ENCODE data around the gene REXO1. TPM values are rescaled to one million over a fixed set of nuclear protein-coding genes. Genes with fewer than 3 reads are reported as not detected.

REXO1 gene
- total RNA-seq, 3 donors from 2014 or later (not counting 1 experiment from before 2014, with no cell fraction given), result 90.7 to 91.7 (median 91.5) TPM

- no peaks in the 10 kb centered on the region for H3K9me3 ChIP-seq (ENCODE audit: control insufficient read depth, insufficient read depth, low read length)
- intact Hi-C loops (cut with micrococcal nuclease), result loop anchor here (5.0 kb wide), 1 partner anchor 36 kb away; no protein-coding TSS in a partner anchor
- WGBS (ENCODE audit: insufficient coverage), result 54% methylated on average over 23 of the region's 23 CpGs
- H3K4me1 ChIP-seq (ENCODE audit: control insufficient read depth, insufficient read depth, low read length), result peaks cover 67% of the 10 kb centered on the region
- Mint-ChIP-seq H3K36me3 (no peaks in the 10 kb centered on the region), H3K4me3 (peak overlapping the region; percentile 98), H3K27ac (peak overlapping the region; percentile 92), H3K27me3 (ENCODE audit: low read depth in 2 of 2) (no peaks in the 10 kb centered on the region), H3K9me3 (no peaks in the 10 kb centered on the region), H3K4me1 (peaks cover 16 to 38% of the 10 kb centered on the region in 2 donors)
- no peak overlapping the region for H3K4me3 ChIP-seq (ENCODE audit: low read length)
- no peak for ATAC-seq
- TF ChIP-seq, protein P1, sequence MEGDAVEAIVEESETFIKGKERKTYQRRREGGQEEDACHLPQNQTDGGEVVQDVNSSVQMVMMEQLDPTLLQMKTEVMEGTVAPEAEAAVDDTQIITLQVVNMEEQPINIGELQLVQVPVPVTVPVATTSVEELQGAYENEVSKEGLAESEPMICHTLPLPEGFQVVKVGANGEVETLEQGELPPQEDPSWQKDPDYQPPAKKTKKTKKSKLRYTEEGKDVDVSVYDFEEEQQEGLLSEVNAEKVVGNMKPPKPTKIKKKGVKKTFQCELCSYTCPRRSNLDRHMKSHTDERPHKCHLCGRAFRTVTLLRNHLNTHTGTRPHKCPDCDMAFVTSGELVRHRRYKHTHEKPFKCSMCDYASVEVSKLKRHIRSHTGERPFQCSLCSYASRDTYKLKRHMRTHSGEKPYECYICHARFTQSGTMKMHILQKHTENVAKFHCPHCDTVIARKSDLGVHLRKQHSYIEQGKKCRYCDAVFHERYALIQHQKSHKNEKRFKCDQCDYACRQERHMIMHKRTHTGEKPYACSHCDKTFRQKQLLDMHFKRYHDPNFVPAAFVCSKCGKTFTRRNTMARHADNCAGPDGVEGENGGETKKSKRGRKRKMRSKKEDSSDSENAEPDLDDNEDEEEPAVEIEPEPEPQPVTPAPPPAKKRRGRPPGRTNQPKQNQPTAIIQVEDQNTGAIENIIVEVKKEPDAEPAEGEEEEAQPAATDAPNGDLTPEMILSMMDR (IDR thresholded peaks at IDR 0.05), result no peak
- no peaks in the 10 kb centered on the region for H3K36me3 ChIP-seq (ENCODE audit: control insufficient read depth, insufficient read depth, low read length)
- no peak overlapping the region for H3K27ac ChIP-seq (ENCODE audit: low read length)
- H3K27me3 ChIP-seq (ENCODE audit: control insufficient read depth, insufficient read depth, low read length), result no peaks in the 10 kb centered on the region
- DNase-seq, result peak in 1 of 2 donors; percentile 26
Observed at GRCh38 chr19:1861599-1862031, 13.3 kb upstream of the REXO1 start.

GRCh38 chr19:1860821-1861598 is 12.7 kb upstream of the REXO1 start:
- Histone ChIP-seq H3K4me3 (ENCODE audit: low read length) (no peak overlapping the region), H3K27ac (ENCODE audit: low read length) (no peak overlapping the region), H3K4me1 (ENCODE audit: control insufficient read depth, insufficient read depth, low read length) (peaks cover 73% of the 10 kb centered on the region), H3K27me3 (ENCODE audit: control insufficient read depth, insufficient read depth, low read length) (no peaks in the 10 kb centered on the region), H3K36me3 (ENCODE audit: control insufficient read depth, insufficient read depth, low read length) (no peaks in the 10 kb centered on the region), H3K9me3 (ENCODE audit: control insufficient read depth, insufficient read depth, low read length) (no peaks in the 10 kb centered on the region)
- peak in 1 of 2 donors; percentile 26 for DNase-seq
- no peaks in the 10 kb centered on the region for H3K36me3 Mint-ChIP-seq
- TF ChIP-seq, protein P1 (IDR thresholded peaks at IDR 0.05), result no peak
- H3K4me1 Mint-ChIP-seq, result peaks cover 22 to 44% of the 10 kb centered on the region in 2 donors
- no peaks in the 10 kb centered on the region for H3K9me3 Mint-ChIP-seq
- ATAC-seq, result no peak
- no peaks in the 10 kb centered on the region for H3K27me3 Mint-ChIP-seq (ENCODE audit: low read depth in 2 of 2)
- intact Hi-C loops (cut with micrococcal nuclease), result loop anchor here (5.0 kb wide), 1 partner anchor 36 kb away; no protein-coding TSS in a partner anchor
- 74% methylated on average over 28 of the region's 28 CpGs for WGBS (ENCODE audit: insufficient coverage)
- peak overlapping the region; percentile 92 for H3K27ac Mint-ChIP-seq
- peak overlapping the region; percentile 98 for H3K4me3 Mint-ChIP-seq

DNA sequence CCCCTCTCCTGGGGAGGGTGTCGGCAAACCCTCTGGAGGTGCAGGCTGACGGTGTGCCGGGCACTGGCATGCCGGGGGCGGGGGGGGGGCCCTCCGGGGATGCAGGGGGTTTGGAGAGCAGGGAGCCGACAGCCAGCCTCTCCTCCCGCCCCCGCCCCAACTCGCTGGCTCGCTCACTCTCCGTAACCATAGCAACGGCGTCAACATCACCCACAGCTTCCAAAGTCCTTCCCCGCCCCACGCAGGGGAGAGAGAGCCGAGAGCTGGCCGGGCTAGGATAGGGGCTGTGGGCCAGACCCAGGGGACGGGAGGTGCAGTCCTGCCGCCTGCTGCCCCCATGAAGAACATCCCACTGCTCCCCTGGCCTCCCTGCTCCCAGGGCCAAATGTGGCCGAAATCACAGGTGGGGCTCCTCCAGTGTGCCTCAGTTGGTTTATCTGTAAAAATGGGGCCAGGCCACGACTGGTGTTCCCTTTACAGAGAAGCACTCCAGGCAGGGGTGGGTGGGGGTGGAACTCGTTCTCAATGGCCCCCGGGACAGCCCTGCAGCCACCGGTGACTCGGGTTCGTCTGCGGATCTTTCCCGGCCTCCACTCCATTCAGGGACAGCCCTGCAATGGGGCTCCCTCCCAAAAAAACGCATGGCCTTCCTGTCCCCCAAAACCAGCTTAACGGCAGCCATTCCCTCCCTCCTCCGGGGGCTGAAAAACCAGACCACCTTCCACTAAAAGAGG is 11.9 kb upstream of the REXO1 start:
- H3K4me1 ChIP-seq (ENCODE audit: control insufficient read depth, insufficient read depth, low read length), result peaks cover 75% of the 10 kb centered on the region
- H3K9me3 ChIP-seq (ENCODE audit: control insufficient read depth, insufficient read depth, low read length), result no peaks in the 10 kb centered on the region
- WGBS (ENCODE audit: insufficient coverage), result 70% methylated on average over 27 of the region's 32 CpGs
- DNase-seq, result peak in 1 of 2 donors; percentile 88
- Mint-ChIP-seq H3K9me3 (no peaks in the 10 kb centered on the region), H3K4me3 (no peak overlapping the region), H3K27ac (no peak overlapping the region), H3K36me3 (no peaks in the 10 kb centered on the region), H3K4me1 (peaks cover 26 to 45% of the 10 kb centered on the region in 2 donors), H3K27me3 (ENCODE audit: low read depth in 2 of 2) (no peaks in the 10 kb centered on the region)
- no peak for ATAC-seq
- no peaks in the 10 kb centered on the region for H3K27me3 ChIP-seq (ENCODE audit: control insufficient read depth, insufficient read depth, low read length)
- intact Hi-C loops (cut with micrococcal nuclease), result loop anchor here (5.0 kb wide), 1 partner anchor 37 kb away; no protein-coding TSS in a partner anchor
- H3K27ac ChIP-seq (ENCODE audit: low read length), result no peak overlapping the region
- no peak overlapping the region for H3K4me3 ChIP-seq (ENCODE audit: low read length)
- H3K36me3 ChIP-seq (ENCODE audit: control insufficient read depth, insufficient read depth, low read length), result no peaks in the 10 kb centered on the region
- TF ChIP-seq, protein P1 (IDR thresholded peaks at IDR 0.05), result no peak
